GM06990 (cell line): ENCODE data around the gene PRKG1.

Experiments
- DNase-seq: peaks from one replicate; pipeline ENCODE4 v3.0.0-alpha.2; 2011; ENCODE audit not compliant: insufficient read length; ENCODE audit errors: extremely low read depth
- H3K27me3 ChIP-seq: replicated peaks from 2 replicates; pipeline ENCODE4 v1.6.0; 2011; ENCODE audit warnings: low read length; ENCODE audit not compliant: control insufficient read depth, insufficient read depth
- H3K36me3 ChIP-seq: 2 replicates; pipeline ENCODE4 v1.5.1; 2011; ENCODE audit warnings: low read length; ENCODE audit not compliant: control insufficient read depth, insufficient read depth
- H3K4me3 ChIP-seq: replicated peaks from 2 replicates; pipeline ENCODE4 v1.5.1; 2011; ENCODE audit warnings: low read depth, mild to moderate bottlenecking, control low read depth, low read length
- TF ChIP-seq, protein P1 (sequence below): IDR thresholded peaks from 2 replicates; pipeline ENCODE4 v1.5.1; 2011; ENCODE audit warnings: low read length, control low read depth, mild to moderate bottlenecking, inconsistent platforms; ENCODE audit not compliant: insufficient read depth, poor library complexity, severe bottlenecking

The PRKG1 gene

DNA sequence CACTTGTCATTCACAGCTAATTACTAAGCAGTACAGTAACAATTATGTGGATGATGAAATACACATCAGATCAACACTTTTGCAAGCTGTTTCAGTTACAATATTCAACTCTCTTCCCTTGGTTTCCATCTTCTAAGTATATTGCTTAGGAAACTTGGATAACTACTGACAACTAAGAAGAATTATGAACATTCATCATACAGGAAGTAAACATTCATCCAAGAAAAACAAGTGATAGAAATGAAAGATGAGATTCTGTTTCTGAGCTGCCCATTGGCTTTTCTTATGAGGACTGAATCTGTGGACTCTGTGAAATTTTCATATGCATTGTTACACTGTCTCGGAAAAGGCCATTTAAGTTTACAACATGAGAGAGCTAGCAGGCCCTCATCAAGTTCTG is 240.2 kb downstream of the PRKG1 start:
- TF ChIP-seq, protein P1, sequence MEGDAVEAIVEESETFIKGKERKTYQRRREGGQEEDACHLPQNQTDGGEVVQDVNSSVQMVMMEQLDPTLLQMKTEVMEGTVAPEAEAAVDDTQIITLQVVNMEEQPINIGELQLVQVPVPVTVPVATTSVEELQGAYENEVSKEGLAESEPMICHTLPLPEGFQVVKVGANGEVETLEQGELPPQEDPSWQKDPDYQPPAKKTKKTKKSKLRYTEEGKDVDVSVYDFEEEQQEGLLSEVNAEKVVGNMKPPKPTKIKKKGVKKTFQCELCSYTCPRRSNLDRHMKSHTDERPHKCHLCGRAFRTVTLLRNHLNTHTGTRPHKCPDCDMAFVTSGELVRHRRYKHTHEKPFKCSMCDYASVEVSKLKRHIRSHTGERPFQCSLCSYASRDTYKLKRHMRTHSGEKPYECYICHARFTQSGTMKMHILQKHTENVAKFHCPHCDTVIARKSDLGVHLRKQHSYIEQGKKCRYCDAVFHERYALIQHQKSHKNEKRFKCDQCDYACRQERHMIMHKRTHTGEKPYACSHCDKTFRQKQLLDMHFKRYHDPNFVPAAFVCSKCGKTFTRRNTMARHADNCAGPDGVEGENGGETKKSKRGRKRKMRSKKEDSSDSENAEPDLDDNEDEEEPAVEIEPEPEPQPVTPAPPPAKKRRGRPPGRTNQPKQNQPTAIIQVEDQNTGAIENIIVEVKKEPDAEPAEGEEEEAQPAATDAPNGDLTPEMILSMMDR = no peak
- Histone ChIP-seq H3K36me3 (no peaks in the 10 kb centered on the region), H3K27me3 (no peaks in the 10 kb centered on the region), H3K4me3 (no peak overlapping the region)
- no peak for DNase-seq

DNA sequence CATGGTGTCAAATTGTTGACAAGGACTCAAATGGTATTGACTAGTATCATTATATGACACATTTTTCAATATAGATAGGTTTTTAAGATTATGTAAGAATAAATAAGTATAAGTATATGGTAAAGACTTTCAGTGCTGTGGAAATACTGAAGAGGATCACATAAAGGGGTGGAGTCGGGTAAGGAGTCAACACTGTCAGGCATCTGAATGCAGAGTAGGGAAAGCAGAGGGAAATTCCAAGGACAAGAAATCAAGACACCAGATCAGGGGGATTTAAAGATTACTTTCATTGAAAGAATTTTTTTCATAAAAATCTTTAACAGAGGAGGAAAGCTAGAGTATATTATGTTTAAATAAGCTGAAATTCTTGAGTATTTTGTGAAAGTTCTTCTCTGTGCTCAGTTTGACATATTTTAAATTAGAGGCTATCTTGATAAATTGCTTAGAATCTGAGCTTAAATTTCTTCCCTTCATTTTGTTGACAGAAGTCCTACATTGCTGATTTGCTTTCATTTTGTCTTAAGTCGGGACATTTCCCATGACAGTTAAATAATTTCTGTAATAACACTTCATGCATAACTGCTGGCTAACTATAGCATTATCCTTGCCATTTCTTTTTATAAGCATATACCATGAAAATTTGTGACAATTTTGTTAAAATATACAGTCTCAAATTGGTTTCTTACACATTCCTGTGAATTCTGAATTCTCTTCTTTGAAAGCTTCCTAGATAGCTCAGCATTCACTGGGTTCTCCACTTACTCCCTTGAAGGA is 244.3 kb downstream of the PRKG1 start:
- DNase-seq = no peak
- Histone ChIP-seq H3K36me3 (no peaks in the 10 kb centered on the region), H3K4me3 (no peak overlapping the region), H3K27me3 (no peaks in the 10 kb centered on the region)
- TF ChIP-seq, protein P1 = no peak

- no peak overlapping the region for H3K4me3 ChIP-seq
- no peaks in the 10 kb centered on the region for H3K36me3 ChIP-seq
- DNase-seq = no peak
- no peaks in the 10 kb centered on the region for H3K27me3 ChIP-seq
- TF ChIP-seq, protein P1 = no peak
These were observed 244.8 kb downstream of the PRKG1 start for GRCh38 chr10:51319173-51319435.

DNA sequence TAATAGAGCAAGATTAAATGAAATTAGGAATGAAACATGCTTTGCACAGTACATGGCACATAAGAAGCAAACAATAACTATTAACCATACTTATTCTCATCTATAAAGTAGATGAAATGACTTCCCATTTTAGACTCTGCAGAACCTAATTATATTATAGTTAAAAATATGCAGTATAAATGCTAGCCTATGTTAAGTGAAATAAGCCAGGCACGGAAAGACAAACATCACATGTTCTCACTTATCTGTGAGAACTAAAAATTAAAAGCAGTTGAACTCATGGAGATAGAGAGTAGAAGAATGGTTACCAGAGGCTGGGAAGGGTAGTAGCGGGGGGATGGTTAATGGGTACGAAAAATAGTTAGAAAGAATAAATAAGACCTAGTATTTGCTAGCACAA is 247.0 kb downstream of the PRKG1 start:
- Histone ChIP-seq H3K4me3 (no peak overlapping the region), H3K27me3 (no peaks in the 10 kb centered on the region), H3K36me3 (no peaks in the 10 kb centered on the region)
- DNase-seq = no peak
- TF ChIP-seq, protein P1 = no peak

- TF ChIP-seq, protein P1 = no peak
- no peaks in the 10 kb centered on the region for H3K27me3 ChIP-seq
- DNase-seq = no peak
- H3K36me3 ChIP-seq = no peaks in the 10 kb centered on the region
- no peak overlapping the region for H3K4me3 ChIP-seq
These were observed 247.7 kb downstream of the PRKG1 start for GRCh38 chr10:51321980-51322379.

DNA sequence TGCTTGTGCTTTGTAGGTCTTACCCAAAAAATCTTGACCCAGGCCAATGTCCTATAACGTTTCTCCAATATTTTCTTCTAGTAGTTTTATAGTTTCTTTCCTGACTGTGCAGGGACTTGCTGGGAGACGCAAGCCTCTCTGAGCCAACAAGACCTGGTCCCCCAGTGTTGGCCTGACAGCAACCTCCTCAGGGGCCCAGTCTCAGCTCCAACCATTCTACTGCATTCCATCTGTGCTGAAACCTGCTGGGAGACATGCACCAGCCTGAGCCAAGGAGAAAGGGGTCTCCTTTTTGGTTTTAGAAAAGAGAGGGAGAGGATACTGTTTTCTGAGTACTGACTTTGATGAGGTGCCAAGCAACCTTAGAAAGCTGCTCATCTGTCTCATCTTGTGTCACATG is 251.4 kb downstream of the PRKG1 start:
- TF ChIP-seq, protein P1 = no peak
- no peak for DNase-seq

More for the DNA sequence above, 251.4 kb downstream of the PRKG1 start:
- Histone ChIP-seq H3K27me3 (no peaks in the 10 kb centered on the region), H3K4me3 (no peak overlapping the region), H3K36me3 (no peaks in the 10 kb centered on the region)
